NCI-H187 treated with DMSO at 0.1 percent for 48 hours (cell line): ENCODE data around the gene STXBP3.
"Not testable (repeated sequence)": the region's sequence is repeated elsewhere in the genome, so short reads cannot be mapped to it uniquely, and the experiment has no call there.

Experiments used
- DNase-seq: peaks from one replicate; lab custom pipeline; 2025; lab: John Stamatoyannopoulos, UW

STXBP3 gene

GRCh38 chr1:108746382-108747170 lies at the start of gene STXBP3:
Gene STXBP3, plus strand, starts transcription at chr1:108746674. Its CDS starts 64 bp downstream, at chr1:108746738.
- peak; percentile 75 for DNase-seq

DNA sequence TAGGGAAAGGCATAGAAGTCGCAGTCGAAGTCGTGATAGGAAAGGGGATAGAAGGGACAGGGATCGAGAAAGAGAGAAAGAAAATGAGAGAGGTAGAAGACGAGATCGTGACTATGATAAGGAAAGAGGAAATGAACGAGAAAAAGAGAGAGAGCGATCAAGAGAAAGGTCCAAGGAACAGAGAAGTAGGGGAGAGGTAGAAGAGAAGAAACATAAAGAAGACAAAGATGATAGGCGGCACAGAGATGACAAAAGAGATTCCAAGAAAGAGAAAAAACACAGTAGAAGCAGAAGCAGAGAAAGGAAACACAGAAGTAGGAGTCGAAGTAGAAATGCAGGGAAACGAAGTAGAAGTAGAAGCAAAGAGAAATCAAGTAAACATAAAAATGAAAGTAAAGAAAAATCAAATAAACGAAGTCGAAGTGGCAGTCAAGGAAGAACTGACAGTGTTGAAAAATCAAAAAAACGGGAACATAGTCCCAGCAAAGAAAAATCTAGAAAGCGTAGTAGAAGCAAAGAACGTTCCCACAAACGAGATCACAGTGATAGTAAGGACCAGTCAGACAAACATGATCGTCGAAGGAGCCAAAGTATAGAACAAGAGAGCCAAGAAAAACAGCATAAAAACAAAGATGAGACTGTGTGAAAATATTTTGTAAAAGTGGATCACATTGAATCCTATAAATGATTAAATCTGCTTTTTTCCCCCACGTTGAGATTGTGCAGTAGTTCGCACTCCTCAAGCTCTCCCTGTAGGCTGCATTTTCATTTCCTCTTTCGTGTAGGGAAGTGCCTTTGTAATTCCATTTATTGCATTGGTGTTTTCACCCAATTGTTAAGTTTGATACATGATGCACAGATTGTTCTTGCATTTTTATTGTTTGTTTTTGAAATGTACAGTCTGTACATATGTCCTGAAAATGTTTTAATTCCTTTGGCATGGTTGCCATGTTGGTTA lies 46.8 kb upstream of the STXBP3 start:
- no peak for DNase-seq

GRCh38 chr1:108701176-108701849 lies 45.2 kb upstream of the STXBP3 start:
- no peak for DNase-seq

DNA sequence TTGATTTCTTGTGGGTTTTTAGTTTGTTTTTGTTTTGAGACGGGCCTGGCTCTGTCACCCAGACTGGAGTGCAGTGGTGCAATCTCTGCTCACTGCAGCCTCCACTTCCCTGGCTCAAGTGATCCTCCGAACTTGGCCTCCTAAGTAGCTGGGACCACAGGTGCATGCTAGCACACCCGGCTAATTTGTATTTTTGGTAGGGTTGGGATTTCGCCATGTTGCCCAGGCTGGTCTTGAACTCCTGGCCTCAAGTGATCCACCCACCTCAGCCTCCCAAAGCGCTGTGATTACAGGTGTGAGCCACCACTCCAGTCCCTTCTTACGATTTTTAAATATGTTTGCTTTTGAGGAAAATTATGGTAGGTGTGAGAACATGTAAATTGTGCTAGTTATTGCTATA lies 44.4 kb upstream of the STXBP3 start:
- not testable (repeated sequence) for DNase-seq

- DNase-seq = no peak
Observed at GRCh38 chr1:108703939-108704338, 42.5 kb upstream of the STXBP3 start.

DNA sequence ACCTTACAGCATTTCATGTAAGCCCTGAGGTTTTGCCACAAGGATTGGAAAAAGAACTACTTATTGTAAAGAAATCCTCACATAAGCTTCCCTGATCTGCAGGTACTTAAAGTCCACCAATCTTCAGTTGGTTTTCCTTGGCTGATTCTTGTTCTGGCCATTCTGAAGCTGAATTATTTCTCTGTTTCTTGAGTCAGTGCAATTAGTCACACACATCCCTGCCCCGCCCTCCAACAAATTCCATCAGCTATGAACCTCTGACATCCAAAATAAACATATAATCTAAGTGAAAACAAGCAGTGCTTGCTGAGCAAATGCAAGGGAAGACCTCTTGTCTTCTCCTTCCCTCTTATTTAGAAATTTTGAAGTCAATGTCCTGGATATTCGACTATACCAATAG lies 42.0 kb upstream of the STXBP3 start:
- no peak for DNase-seq

- no peak for DNase-seq
Observed at GRCh38 chr1:108706643-108707042, 39.8 kb upstream of the STXBP3 start.

- no peak for DNase-seq
Observed at GRCh38 chr1:108708691-108709660, 37.5 kb upstream of the STXBP3 start.

- DNase-seq = no peak
Observed at GRCh38 chr1:108712606-108713150, 33.8 kb upstream of the STXBP3 start, which contains the start of gene FNDC7. Gene FNDC7, plus strand, starts transcription at chr1:108712908. Its CDS starts 26 bp downstream, at chr1:108712934.

GRCh38 chr1:108715932-108716331 lies 30.5 kb upstream of the STXBP3 start:
- no peak for DNase-seq

- DNase-seq = no peak
Observed at GRCh38 chr1:108716437-108717230, 29.8 kb upstream of the STXBP3 start.

DNA sequence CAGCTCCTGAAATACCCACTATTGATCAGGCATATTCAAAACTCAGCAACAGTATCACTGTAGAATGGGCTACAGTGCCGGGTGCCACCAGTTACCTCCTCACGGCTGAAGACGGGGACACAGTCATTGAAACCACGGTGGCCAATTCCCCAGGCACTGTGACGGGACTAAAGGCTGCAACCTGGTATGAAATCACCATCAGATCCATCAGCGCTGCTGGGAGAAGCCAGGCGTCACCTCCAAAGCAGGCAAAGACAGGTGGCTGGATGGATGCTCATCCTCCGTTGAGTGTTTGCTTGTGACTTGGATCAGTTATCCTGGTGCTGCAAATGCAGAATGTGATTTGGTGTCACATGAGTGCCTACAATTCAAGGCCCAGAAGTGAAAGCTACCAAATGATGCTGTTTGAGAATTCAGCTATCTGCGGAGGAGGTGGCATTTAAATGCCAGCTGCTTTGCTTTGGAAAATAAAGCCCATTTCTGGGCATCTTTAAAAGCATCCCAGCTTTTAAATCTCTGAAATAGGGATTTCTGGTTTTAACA lies 28.6 kb upstream of the STXBP3 start:
- DNase-seq = peak; percentile 30

DNA sequence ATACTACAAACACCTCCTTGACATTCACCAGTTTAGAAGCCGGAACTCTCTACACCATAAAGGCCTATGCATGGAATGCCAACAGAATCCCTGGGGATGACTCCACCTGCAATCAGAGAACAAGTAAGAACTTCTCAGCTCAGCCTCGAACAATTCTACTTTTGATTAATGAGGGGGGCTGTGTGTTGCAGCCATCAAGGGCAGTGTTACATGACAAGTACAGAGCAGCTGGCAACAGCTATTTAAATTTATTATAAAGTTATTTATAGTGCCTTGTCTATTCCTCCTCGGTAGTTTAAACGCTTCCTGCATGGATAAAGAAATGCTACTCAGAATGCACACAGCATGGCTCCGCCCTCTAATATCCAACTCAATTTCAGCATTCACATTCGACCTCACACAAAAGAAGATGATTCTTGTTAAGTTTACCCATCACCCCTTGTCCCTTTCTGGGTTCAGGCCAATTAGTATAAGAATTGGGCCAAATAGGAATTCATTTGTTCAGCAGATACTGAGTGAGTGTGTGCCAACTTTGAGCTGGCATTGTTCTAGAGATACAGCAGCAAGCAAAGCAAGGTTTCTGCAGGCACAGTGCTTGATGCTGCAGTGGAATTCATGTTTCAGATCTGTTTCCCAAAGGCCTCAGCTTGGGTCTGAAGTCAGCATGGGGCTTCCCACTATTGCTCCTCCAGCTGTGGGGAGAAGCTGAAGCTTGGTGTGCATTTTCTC lies 27.4 kb upstream of the STXBP3 start:
- DNase-seq = no peak

DNA sequence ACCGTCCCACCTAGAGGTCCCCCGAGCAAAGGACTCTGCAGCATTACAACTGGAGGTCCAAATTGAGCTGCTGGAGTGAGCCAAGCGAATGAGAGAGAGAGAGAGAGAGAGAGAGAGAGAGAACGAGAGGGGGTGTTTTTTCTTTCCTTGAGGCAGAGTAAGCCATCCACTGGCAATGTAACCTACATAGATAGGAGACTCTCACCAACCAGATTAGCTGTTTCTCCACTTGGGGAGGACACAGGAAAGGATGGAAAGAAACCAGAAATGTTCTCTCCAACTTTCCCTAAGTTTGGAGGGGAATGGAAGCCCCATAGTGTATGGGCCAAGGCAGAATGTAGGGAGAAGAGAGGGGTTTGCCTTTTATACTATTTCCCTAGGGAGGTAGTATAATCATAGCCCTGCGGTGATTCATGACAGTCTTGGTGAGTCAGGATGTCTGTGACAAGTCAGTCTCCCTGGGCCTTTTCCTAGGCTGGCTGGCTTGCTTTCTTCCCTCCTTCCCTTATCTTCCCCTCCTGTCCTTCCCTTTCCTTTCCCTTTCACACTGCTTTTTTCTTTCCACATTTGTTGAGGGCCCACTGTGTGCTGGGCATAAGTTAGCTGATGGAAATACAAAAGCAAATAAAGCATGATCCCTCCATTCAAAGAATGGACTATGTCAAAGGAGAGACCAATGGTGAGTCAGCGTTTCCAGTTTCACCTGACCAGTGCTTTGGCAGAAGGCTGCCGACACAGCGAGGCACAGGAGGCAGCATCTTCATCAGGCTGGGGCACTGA lies 26.6 kb upstream of the STXBP3 start:
- no peak for DNase-seq

DNA sequence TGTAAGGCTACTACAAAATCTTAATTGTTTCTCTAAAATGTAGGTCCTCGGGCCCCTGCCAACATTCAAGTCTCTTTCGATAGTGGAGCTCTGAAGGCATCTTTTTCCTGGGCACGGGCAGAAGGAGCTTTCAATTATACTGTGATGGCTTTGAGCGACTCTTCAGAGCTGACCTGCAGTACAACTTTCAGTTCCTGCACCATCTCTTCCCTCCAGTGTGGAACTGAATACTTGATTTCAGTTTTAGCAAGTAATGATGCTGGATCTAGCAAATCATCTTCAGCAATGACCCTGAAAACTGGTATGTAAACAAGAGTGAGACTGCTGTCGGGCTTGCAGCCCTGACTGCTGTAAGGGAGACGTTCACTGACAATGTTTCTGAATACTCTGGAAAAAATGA lies 24.2 kb upstream of the STXBP3 start:
- DNase-seq = no peak

DNA sequence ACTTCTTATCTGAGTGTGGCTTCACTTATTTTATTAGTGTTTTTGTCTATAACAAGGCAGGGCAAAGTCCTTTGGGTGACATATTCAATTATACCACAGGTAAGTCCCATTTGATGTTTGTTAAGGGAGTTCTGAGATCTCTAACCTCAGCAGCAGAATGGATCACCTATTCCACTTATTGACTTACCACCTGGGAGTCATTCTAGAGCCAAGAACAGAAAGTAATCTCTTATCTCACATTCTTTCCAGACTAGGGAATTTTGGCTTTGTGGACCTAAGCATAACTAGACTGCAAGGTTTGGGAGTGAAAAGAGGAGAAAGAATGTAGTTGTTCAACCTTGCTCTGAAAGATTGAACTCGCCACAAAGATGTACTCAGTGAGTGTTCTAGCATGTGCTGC lies 20.6 kb upstream of the STXBP3 start:
- DNase-seq = no peak

- no peak for DNase-seq
Observed at GRCh38 chr1:108728327-108728923, 18.0 kb upstream of the STXBP3 start.

DNA sequence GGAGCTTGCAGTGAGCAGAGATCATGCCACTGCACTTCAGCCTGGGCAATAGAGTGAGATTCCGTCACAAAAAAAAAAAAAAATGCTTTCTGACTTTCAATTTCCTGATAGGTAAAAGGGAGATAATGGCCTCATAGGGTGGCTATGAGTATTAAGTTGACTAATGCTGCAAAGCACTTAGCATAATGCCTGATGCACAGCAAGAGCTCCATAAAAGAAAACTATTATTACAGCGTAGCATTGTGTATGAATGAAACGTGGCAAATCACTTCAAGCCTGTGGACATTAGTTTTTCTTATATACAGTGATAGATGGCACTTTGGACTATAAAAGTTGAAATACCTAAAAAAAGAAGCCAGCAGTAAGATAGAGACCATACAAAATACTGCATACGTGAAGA lies 17.0 kb upstream of the STXBP3 start:
- no peak for DNase-seq
